ENCODE results near the gene HNRNPU. TPM values are rescaled to one million over a fixed set of nuclear protein-coding genes. Genes with fewer than 3 reads are reported as not detected.

HNRNPU gene
- total RNA-seq, 1 donor from 2014 or later, result 427 TPM

GRCh38 chr1:244878681-244879080, 14.3 kb upstream of the HNRNPU start:
- DNase-seq, result no peak
- Mint-ChIP-seq H3K4me1 (ENCODE audit: low read depth, unreplicated experiment) (no peaks in the 10 kb centered on the region), H3K27me3 (ENCODE audit: unreplicated experiment) (no peaks in the 10 kb centered on the region), H3K36me3 (ENCODE audit: unreplicated experiment) (no peaks in the 10 kb centered on the region), H3K27ac (ENCODE audit: unreplicated experiment) (no peak overlapping the region), H3K9me3 (ENCODE audit: unreplicated experiment) (peaks cover 1% of the 10 kb centered on the region), H3K4me3 (ENCODE audit: unreplicated experiment) (no peak overlapping the region)
- no peak for TF ChIP-seq CTCF (IDR thresholded peaks at IDR 0.05; ENCODE audit: partially characterized antibody, unreplicated experiment)

- no peak overlapping the region for H3K27ac Mint-ChIP-seq (ENCODE audit: unreplicated experiment)
- no peaks in the 10 kb centered on the region for H3K36me3 Mint-ChIP-seq (ENCODE audit: unreplicated experiment)
- no peaks in the 10 kb centered on the region for H3K4me1 Mint-ChIP-seq (ENCODE audit: low read depth, unreplicated experiment)
Observed at GRCh38 chr1:244876228-244876910, 12.0 kb upstream of the HNRNPU start.

GRCh38 chr1:244874974-244875579, 10.7 kb upstream of the HNRNPU start:
- no peak for TF ChIP-seq CTCF (IDR thresholded peaks at IDR 0.05; ENCODE audit: partially characterized antibody, unreplicated experiment)
- H3K4me3 Mint-ChIP-seq (ENCODE audit: unreplicated experiment), result no peak overlapping the region
- no peaks in the 10 kb centered on the region for H3K4me1 Mint-ChIP-seq (ENCODE audit: low read depth, unreplicated experiment)
- H3K9me3 Mint-ChIP-seq (ENCODE audit: unreplicated experiment), result no peaks in the 10 kb centered on the region
- H3K27ac Mint-ChIP-seq (ENCODE audit: unreplicated experiment), result no peak overlapping the region
- no peaks in the 10 kb centered on the region for H3K27me3 Mint-ChIP-seq (ENCODE audit: unreplicated experiment)
- no peaks in the 10 kb centered on the region for H3K36me3 Mint-ChIP-seq (ENCODE audit: unreplicated experiment)
- no peak for DNase-seq

More at GRCh38 chr1:244876228-244876910, 12.0 kb upstream of the HNRNPU start:
- no peak for TF ChIP-seq CTCF (IDR thresholded peaks at IDR 0.05; ENCODE audit: partially characterized antibody, unreplicated experiment)
- Mint-ChIP-seq H3K4me3 (ENCODE audit: unreplicated experiment) (no peak overlapping the region), H3K9me3 (ENCODE audit: unreplicated experiment) (no peaks in the 10 kb centered on the region), H3K27me3 (ENCODE audit: unreplicated experiment) (no peaks in the 10 kb centered on the region)
- DNase-seq, result no peak

GRCh38 chr1:244869950-244870349, 5.6 kb upstream of the HNRNPU start:
- DNase-seq, result no peak
- peaks cover 6% of the 10 kb centered on the region for H3K4me1 Mint-ChIP-seq (ENCODE audit: low read depth, unreplicated experiment)
- H3K9me3 Mint-ChIP-seq (ENCODE audit: unreplicated experiment), result peaks cover 5% of the 10 kb centered on the region
- H3K27me3 Mint-ChIP-seq (ENCODE audit: unreplicated experiment), result peaks cover 4% of the 10 kb centered on the region
- H3K4me3 Mint-ChIP-seq (ENCODE audit: unreplicated experiment), result no peak overlapping the region
- no peak overlapping the region for H3K27ac Mint-ChIP-seq (ENCODE audit: unreplicated experiment)
- TF ChIP-seq CTCF (IDR thresholded peaks at IDR 0.05; ENCODE audit: partially characterized antibody, unreplicated experiment), result no peak
- H3K36me3 Mint-ChIP-seq (ENCODE audit: unreplicated experiment), result no peaks in the 10 kb centered on the region

- no peak for DNase-seq
- H3K27me3 Mint-ChIP-seq (ENCODE audit: unreplicated experiment), result peaks cover 8% of the 10 kb centered on the region
- H3K36me3 Mint-ChIP-seq (ENCODE audit: unreplicated experiment), result no peaks in the 10 kb centered on the region
- TF ChIP-seq CTCF (IDR thresholded peaks at IDR 0.05; ENCODE audit: partially characterized antibody, unreplicated experiment), result no peak
- H3K4me1 Mint-ChIP-seq (ENCODE audit: low read depth, unreplicated experiment), result peaks cover 9% of the 10 kb centered on the region
- no peak overlapping the region for H3K4me3 Mint-ChIP-seq (ENCODE audit: unreplicated experiment)
- H3K27ac Mint-ChIP-seq (ENCODE audit: unreplicated experiment), result no peak overlapping the region
- H3K9me3 Mint-ChIP-seq (ENCODE audit: unreplicated experiment), result peaks cover 10% of the 10 kb centered on the region
Observed at GRCh38 chr1:244869364-244869827, 5.1 kb upstream of the HNRNPU start.
